ENCODE measurements around the gene PRUNE2. TPM values are rescaled to one million over a fixed set of nuclear protein-coding genes. Genes with fewer than 3 reads are reported as not detected.

The PRUNE2 gene
- total and polyA plus RNA-seq, 2 of the 8 experiments (the other 6 are each of a cell fraction or from before 2014, with no cell fraction given), result 5.5 to 13.3 TPM

DNA sequence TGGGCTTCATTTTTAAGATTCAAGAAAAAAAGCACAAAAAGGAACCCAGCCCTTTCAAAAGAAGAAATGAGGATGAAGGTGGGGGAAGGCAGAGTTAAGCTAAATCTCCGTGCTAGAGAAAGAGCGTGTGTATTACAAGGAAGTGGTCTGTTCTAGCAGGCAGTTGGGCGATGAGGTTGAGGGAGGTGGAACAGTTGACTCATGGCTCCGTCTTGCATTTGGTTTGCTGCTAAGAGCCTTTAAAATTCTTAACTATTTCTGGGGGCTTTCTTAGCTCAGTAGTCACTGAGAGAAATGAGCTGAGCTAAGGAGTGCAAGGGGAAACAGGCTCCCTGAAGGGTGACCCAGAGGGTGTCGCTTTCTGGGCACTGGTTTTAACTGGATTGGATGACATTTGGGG lies 329.6 kb downstream of the PRUNE2 start:
- no peak overlapping the region for H2BK120ac ChIP-seq (replicated peaks; ENCODE audit: low read depth, low read length)
- H3K79me1 ChIP-seq (ENCODE audit: low read depth, low read length), result no peaks in the 10 kb centered on the region
- H4K5ac ChIP-seq (ENCODE audit: insufficient read length, low read depth, low read length), result no peak overlapping the region
- H3K4me1 ChIP-seq (replicated peaks in 1 of 4; ENCODE audit: control insufficient read depth in 3 of 4, insufficient read depth in 4 of 4, low read length in 3 of 4), result no peaks in the 10 kb centered on the region
- no peak overlapping the region for H3K9ac ChIP-seq (replicated peaks in 1 of 4; ENCODE audit: extremely low read depth in 1 of 4, low read depth in 3 of 4, low read length in 3 of 4)
- H3K36me3 ChIP-seq (ENCODE audit: control insufficient read depth in 2 of 4, insufficient read depth in 4 of 4, low read length in 3 of 4), result no peaks in the 10 kb centered on the region
- H2AFZ ChIP-seq (ENCODE audit: low read length), result no peak overlapping the region
- ChIA-PET CTCF (ENCODE audit: partially characterized antibody) (interaction anchor here (0.6 to 1.4 kb wide), 3 partner anchors 82 to 183 kb away, joined by 3 read pairs; no protein-coding TSS in a partner anchor), POLR2A (ENCODE audit: partially characterized antibody) (no interaction called here)
- H3K18ac ChIP-seq (ENCODE audit: extremely low read depth, low read length), result no peak overlapping the region
- no peaks in the 10 kb centered on the region for H3K23me2 ChIP-seq (ENCODE audit: low read depth, low read length)
- TF ChIP-seq RNF2 (IDR thresholded peaks at IDR 0.05; ENCODE audit: borderline replicate concordance, low read depth, low read length, missing control alignments, poor library complexity, severe bottlenecking) (no peak), POLR2A (IDR thresholded peaks at IDR 0.05; ENCODE audit: control extremely low read depth in 1 of 2, low read depth in 2 of 2, low read length in 2 of 2) (no peak), SP1 (IDR thresholded peaks at IDR 0.05; ENCODE audit: low read depth, low read length) (no peak), SRF (IDR thresholded peaks at IDR 0.05; ENCODE audit: low read depth, low read length) (no peak), BRCA1 (IDR thresholded peaks at IDR 0.05; ENCODE audit: low read depth, low read length) (no peak), SIN3A (conservative IDR thresholded peaks at IDR 0.05 in 1 of 2, IDR thresholded peaks at IDR 0.05 in 1 of 2; ENCODE audit: low read depth in 1 of 2, low read length in 2 of 2) (no peak), POU5F1 (IDR thresholded peaks at IDR 0.05; ENCODE audit: low read depth, low read length) (no peak)
- TF ChIP-seq, protein P1, sequence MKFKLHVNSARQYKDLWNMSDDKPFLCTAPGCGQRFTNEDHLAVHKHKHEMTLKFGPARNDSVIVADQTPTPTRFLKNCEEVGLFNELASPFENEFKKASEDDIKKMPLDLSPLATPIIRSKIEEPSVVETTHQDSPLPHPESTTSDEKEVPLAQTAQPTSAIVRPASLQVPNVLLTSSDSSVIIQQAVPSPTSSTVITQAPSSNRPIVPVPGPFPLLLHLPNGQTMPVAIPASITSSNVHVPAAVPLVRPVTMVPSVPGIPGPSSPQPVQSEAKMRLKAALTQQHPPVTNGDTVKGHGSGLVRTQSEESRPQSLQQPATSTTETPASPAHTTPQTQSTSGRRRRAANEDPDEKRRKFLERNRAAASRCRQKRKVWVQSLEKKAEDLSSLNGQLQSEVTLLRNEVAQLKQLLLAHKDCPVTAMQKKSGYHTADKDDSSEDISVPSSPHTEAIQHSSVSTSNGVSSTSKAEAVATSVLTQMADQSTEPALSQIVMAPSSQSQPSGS (IDR thresholded peaks at IDR 0.05; ENCODE audit: low read length), result no peak
- TF ChIP-seq, protein P2, sequence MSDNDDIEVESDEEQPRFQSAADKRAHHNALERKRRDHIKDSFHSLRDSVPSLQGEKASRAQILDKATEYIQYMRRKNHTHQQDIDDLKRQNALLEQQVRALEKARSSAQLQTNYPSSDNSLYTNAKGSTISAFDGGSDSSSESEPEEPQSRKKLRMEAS (IDR thresholded peaks at IDR 0.05), result no peak
- TF ChIP-seq, protein P3, sequence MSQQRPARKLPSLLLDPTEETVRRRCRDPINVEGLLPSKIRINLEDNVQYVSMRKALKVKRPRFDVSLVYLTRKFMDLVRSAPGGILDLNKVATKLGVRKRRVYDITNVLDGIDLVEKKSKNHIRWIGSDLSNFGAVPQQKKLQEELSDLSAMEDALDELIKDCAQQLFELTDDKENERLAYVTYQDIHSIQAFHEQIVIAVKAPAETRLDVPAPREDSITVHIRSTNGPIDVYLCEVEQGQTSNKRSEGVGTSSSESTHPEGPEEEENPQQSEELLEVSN (IDR thresholded peaks at IDR 0.05), result no peak
- no peaks in the 10 kb centered on the region for H3K9me3 ChIP-seq (ENCODE audit: insufficient read depth in 2 of 2, low read depth in 1 of 2, low read length in 1 of 2)
- no peak overlapping the region for H3K56ac ChIP-seq (replicated peaks; ENCODE audit: insufficient read length, low read depth, low read length)
- no peak overlapping the region for H2BK20ac ChIP-seq (ENCODE audit: low read length)
- no peak overlapping the region for H3K4me3 ChIP-seq (ENCODE audit: extremely low read depth in 1 of 4, insufficient read depth in 2 of 4, low read depth in 3 of 4, low read length in 4 of 4)
- H3K79me2 ChIP-seq (ENCODE audit: control insufficient read depth in 1 of 2, insufficient read depth in 2 of 2, low read length in 2 of 2), result no peaks in the 10 kb centered on the region
- H4K91ac ChIP-seq (replicated peaks; ENCODE audit: insufficient read length, low read length), result no peak overlapping the region
- H2BK12ac ChIP-seq (ENCODE audit: low read depth, low read length), result no peak overlapping the region
- H3K27ac ChIP-seq (ENCODE audit: low read depth, low read length), result no peak overlapping the region
- no peak overlapping the region for H4K8ac ChIP-seq (ENCODE audit: extremely low read depth, insufficient read depth, low read length)
- no peak overlapping the region for H3K4ac ChIP-seq (replicated peaks; ENCODE audit: insufficient read length, low read depth, low read length)
- no peak for FAIRE-seq
- H3K27me3 ChIP-seq (replicated peaks in 1 of 4; ENCODE audit: control insufficient read depth in 3 of 4, extremely low read depth in 1 of 4, insufficient read depth in 3 of 4, low read length in 3 of 4), result no peaks in the 10 kb centered on the region
- H3K23ac ChIP-seq (ENCODE audit: insufficient read length), result no peak overlapping the region
- H3K14ac ChIP-seq (ENCODE audit: insufficient read length), result no peak overlapping the region
- no peak overlapping the region for H2BK15ac ChIP-seq (ENCODE audit: low read length)
- peak in 1 of 2 experiments; percentile 9 for DNase-seq (ENCODE audit: low read depth in 1 of 2, low spot score in 2 of 2)
- H3K4me2 ChIP-seq (ENCODE audit: insufficient read depth in 1 of 2, low read depth in 2 of 2, low read length in 2 of 2), result no peak overlapping the region
- no peaks in the 10 kb centered on the region for H4K20me1 ChIP-seq (replicated peaks in 1 of 2; ENCODE audit: control insufficient read depth in 1 of 2, insufficient read depth in 2 of 2, low read length in 2 of 2)
- WGBS, 2 experiments (ENCODE audit: extremely low coverage in 1 of 2, insufficient coverage in 1 of 2, insufficient read length in 1 of 2, insufficient replicate concordance in 2 of 2, low coverage in 1 of 2, low lambda C conversion rate in 2 of 2, missing lambda C conversion rate in 1 of 2), result 85% methylated on average over 5 of the region's 5 CpGs; no CpG with 5 or more reads in 1 of the 2 experiments
- H2BK5ac ChIP-seq (ENCODE audit: low read depth, low read length), result no peak overlapping the region
- H2AK5ac ChIP-seq (ENCODE audit: low read depth, low read length), result no peak overlapping the region

Data from H1 (cell line).